CD14-positive monocyte (primary cell): ENCODE results near the gene NPIPA8. TPM values are rescaled to one million over a fixed set of nuclear protein-coding genes. Genes with fewer than 3 reads are reported as not detected.
"Not testable (repeated sequence)": the region's sequence is repeated elsewhere in the genome, so short reads cannot be mapped to it uniquely, and the experiment has no call there.

Experiments used
- DNase-seq, 3 donors: peaks; one replicate each; pipeline ENCODE4 v3.0.0-alpha.2; 2011 to 2022
- H2AFZ ChIP-seq: 2 replicates; pipeline ENCODE4 v1.6.0; 2012; ENCODE audit warnings: mild to moderate bottlenecking, low read depth, low read length, inconsistent platforms; ENCODE audit not compliant: insufficient read depth, poor library complexity, severe bottlenecking
- H3K27ac ChIP-seq, 2 donors: 1 replicate in 1 of 2; 2 replicates in 1 of 2; pipeline ENCODE4 v1.5.1; 2012 to 2013; ENCODE audit warnings: low read length in 2 of 2, control low read depth in 1 of 2, inconsistent platforms in 1 of 2, low read depth in 1 of 2, mild to moderate bottlenecking in 1 of 2
- H3K27me3 ChIP-seq, 2 donors: one replicate each; pipeline versions ENCODE4 v1.6.0 to v1.6.1; 2011 to 2013; ENCODE audit warnings: low read length in 2 of 2; ENCODE audit not compliant: control insufficient read depth in 2 of 2, insufficient read depth in 2 of 2
- H3K36me3 ChIP-seq, 2 donors: replicated peaks in 1 of 2; 1 replicate in 1 of 2; 2 replicates in 1 of 2; pipeline versions ENCODE4 v1.5.1 to v1.6.1; 2012 to 2013; ENCODE audit warnings: low read length in 2 of 2, control low read depth in 1 of 2, inconsistent platforms in 1 of 2, mild to moderate bottlenecking in 1 of 2; ENCODE audit not compliant: insufficient read depth in 2 of 2, control insufficient read depth in 1 of 2
- H3K4me1 ChIP-seq, 2 donors: 1 replicate in 1 of 2; 2 replicates in 1 of 2; pipeline versions ENCODE4 v1.5.1 to v1.6.1; 2012 to 2013; ENCODE audit warnings: low read length in 2 of 2, control low read depth in 1 of 2, inconsistent platforms in 1 of 2, mild to moderate bottlenecking in 1 of 2, moderate library complexity in 1 of 2; ENCODE audit not compliant: insufficient read depth in 2 of 2, control insufficient read depth in 1 of 2
- H3K4me2 ChIP-seq: replicated peaks from 2 replicates; pipeline ENCODE3; 2012; ENCODE audit warnings: low read length, moderate library complexity, mild to moderate bottlenecking; ENCODE audit not compliant: poor library complexity, severe bottlenecking; ENCODE audit errors: extremely low read depth
- H3K4me3 ChIP-seq, 3 experiments: fragments of 200-600 bp in 1 of 3; sonication (generic) in 1 of 3; replicated peaks in 1 of 3; 1 replicate in 2 of 3; 2 replicates in 1 of 3; pipeline ENCODE4 v1.5.1; 2011 to 2013; ENCODE audit warnings: low read length in 3 of 3, mild to moderate bottlenecking in 3 of 3, control low read depth in 2 of 3, low read depth in 2 of 3, inconsistent platforms in 1 of 3, moderate library complexity in 1 of 3
- H3K79me2 ChIP-seq: 2 replicates; pipeline ENCODE4 v1.6.0; 2012; ENCODE audit warnings: mild to moderate bottlenecking, control low read depth, inconsistent platforms, low read length, moderate library complexity; ENCODE audit not compliant: insufficient read depth
- H3K9ac ChIP-seq: 2 replicates; pipeline ENCODE4 v1.6.0; 2017; ENCODE audit warnings: low read length, mild to moderate bottlenecking; ENCODE audit not compliant: insufficient read depth, poor library complexity, severe bottlenecking
- H3K9me3 ChIP-seq, 2 donors: replicated peaks in 1 of 2; 1 replicate in 1 of 2; 2 replicates in 1 of 2; pipeline versions ENCODE4 v1.5.1 to v1.6.1; 2012 to 2013; ENCODE audit warnings: low read length in 2 of 2, control low read depth in 1 of 2; ENCODE audit not compliant: control insufficient read depth in 1 of 2, insufficient read depth in 1 of 2
- H4K20me1 ChIP-seq: 2 replicates; pipeline ENCODE4 v1.6.0; 2012; ENCODE audit warnings: mild to moderate bottlenecking, low read length, control low read depth, moderate library complexity; ENCODE audit not compliant: insufficient read depth
- H3K27ac Mint-ChIP-seq, 7 donors: one replicate each; pipeline ENCODE4 v1.8.0; 2020; ENCODE audit warnings: mild to moderate bottlenecking in 7 of 7, mixed read lengths in 7 of 7, moderate library complexity in 6 of 7, inconsistent platforms in 2 of 7
- H3K27me3 Mint-ChIP-seq, 3 donors: one replicate each; pipeline ENCODE4 v1.8.0; 2021 to 2022; ENCODE audit warnings: low read depth in 3 of 3, mild to moderate bottlenecking in 3 of 3, mixed read lengths in 3 of 3, moderate library complexity in 3 of 3, inconsistent platforms in 1 of 3
- H3K36me3 Mint-ChIP-seq, 2 donors: one replicate each; pipeline ENCODE4 v1.8.0; 2020; ENCODE audit warnings: mixed read lengths in 2 of 2, inconsistent platforms in 1 of 2, mild to moderate bottlenecking in 1 of 2
- H3K4me1 Mint-ChIP-seq: one replicate; pipeline ENCODE4 v1.8.0; 2020; ENCODE audit warnings: mild to moderate bottlenecking, mixed read lengths
- H3K4me3 Mint-ChIP-seq, 2 donors: one replicate each; pipeline ENCODE4 v1.8.0; 2020; ENCODE audit warnings: mild to moderate bottlenecking in 2 of 2, mixed read lengths in 2 of 2, moderate library complexity in 1 of 2
- H3K9me3 Mint-ChIP-seq, 7 donors: one replicate each; pipeline ENCODE4 v1.8.0; 2020 to 2022; ENCODE audit warnings: mixed read lengths in 7 of 7, mild to moderate bottlenecking in 6 of 7, moderate library complexity in 6 of 7, inconsistent platforms in 2 of 7
- WGBS: methylation state at CpG from one replicate; pipeline ENCODE4 v1.1.5; 2013; ENCODE audit warnings: missing lambda C conversion rate; ENCODE audit not compliant: insufficient coverage; 5-methylcytosine and 5-hydroxymethylcytosine counted together
- intact Hi-C, 2 donors: fragments of 100-400 bp; cut with micrococcal nuclease; formaldehyde crosslinking; loops; one replicate each; pipeline versions ENCODE4 v1.15.0 to v1.15.1; 2023
- polyA plus RNA-seq, 3 donors: library from polyadenylated mRNA; depleted of rRNA in 1 of 3; unstranded in 2 of 3; stranded (reverse) in 1 of 3; fragments of 300-500 nt in 2 of 3; fragments of >200 nt in 1 of 3; fragmentation: Illumina TruSeq in 2 of 3; gene quantifications; 1 replicate in 2 of 3; 2 replicates in 1 of 3; pipeline ENCODE4 v1.2.3, GENCODE V29; 2012 to 2021

The NPIPA8 gene
- polyA plus RNA-seq, 3 donors = 0.20 to 11.1 TPM; not detected in 1

GRCh38 chr16:18382696-18383095 is 46.2 kb upstream of the NPIPA8 start:
- H2AFZ ChIP-seq, H3K9me3 ChIP-seq, H3K27ac Mint-ChIP-seq, H3K36me3 Mint-ChIP-seq, H3K9me3 Mint-ChIP-seq, H3K27ac ChIP-seq, H3K4me3 ChIP-seq, intact Hi-C loops, H3K4me3 Mint-ChIP-seq, H3K27me3 Mint-ChIP-seq, H3K36me3 ChIP-seq, H3K79me2 ChIP-seq, H3K4me1 ChIP-seq, DNase-seq, H3K4me1 Mint-ChIP-seq, H3K9ac ChIP-seq, H3K4me2 ChIP-seq, H4K20me1 ChIP-seq, H3K27me3 ChIP-seq: not testable (repeated sequence)
- WGBS = no CpG with 5 or more reads among the region's 28 CpGs

- H3K4me3 ChIP-seq, H3K4me3 Mint-ChIP-seq, H3K9ac ChIP-seq, H3K9me3 Mint-ChIP-seq, H3K4me1 ChIP-seq, H3K4me1 Mint-ChIP-seq, H3K79me2 ChIP-seq, DNase-seq, H3K27ac ChIP-seq, H3K9me3 ChIP-seq, H3K27me3 ChIP-seq, H3K4me2 ChIP-seq, intact Hi-C loops, H3K27me3 Mint-ChIP-seq, H3K27ac Mint-ChIP-seq, H2AFZ ChIP-seq, H3K36me3 ChIP-seq, H4K20me1 ChIP-seq, H3K36me3 Mint-ChIP-seq: not testable (repeated sequence)
- no CpG with 5 or more reads among the region's 22 CpGs for WGBS
Measured at GRCh38 chr16:18347742-18348141, 11.2 kb upstream of the NPIPA8 start.

- H2AFZ ChIP-seq, H3K27ac Mint-ChIP-seq, H3K27me3 Mint-ChIP-seq, H3K4me3 ChIP-seq, H3K36me3 Mint-ChIP-seq, H3K27me3 ChIP-seq, H3K9me3 Mint-ChIP-seq, H3K36me3 ChIP-seq, H3K4me2 ChIP-seq, H3K9me3 ChIP-seq, H3K9ac ChIP-seq, intact Hi-C loops, H4K20me1 ChIP-seq, H3K4me1 ChIP-seq, H3K27ac ChIP-seq, DNase-seq, H3K4me1 Mint-ChIP-seq, H3K4me3 Mint-ChIP-seq, H3K79me2 ChIP-seq: not testable (repeated sequence)
- no CpG with 5 or more reads among the region's 22 CpGs for WGBS
Measured at GRCh38 chr16:18346993-18347392, 10.5 kb upstream of the NPIPA8 start.

- DNase-seq, H3K4me1 ChIP-seq, H3K27ac ChIP-seq, H3K4me3 ChIP-seq, H3K4me2 ChIP-seq, H3K9ac ChIP-seq, H3K4me1 Mint-ChIP-seq, H4K20me1 ChIP-seq, H2AFZ ChIP-seq, H3K9me3 Mint-ChIP-seq, H3K27me3 ChIP-seq, H3K36me3 ChIP-seq, H3K4me3 Mint-ChIP-seq, H3K27me3 Mint-ChIP-seq, H3K36me3 Mint-ChIP-seq, H3K9me3 ChIP-seq, intact Hi-C loops, H3K27ac Mint-ChIP-seq, H3K79me2 ChIP-seq: not testable (repeated sequence)
- WGBS = no CpG with 5 or more reads among the region's 18 CpGs
Measured at GRCh38 chr16:18344634-18345033, 8.1 kb upstream of the NPIPA8 start.
